ENCODE data around the gene CEP55.

CEP55 gene

GRCh38 chr10:93567277-93568104, 71.1 kb downstream of the CEP55 start:
- no peak for DNase-seq

- no peak for DNase-seq
Measured at GRCh38 chr10:93568105-93568390, 71.6 kb downstream of the CEP55 start.

GRCh38 chr10:93570383-93570782, 74.0 kb downstream of the CEP55 start:
- DNase-seq = no peak

- no peak for DNase-seq
Measured at GRCh38 chr10:93572606-93573005, 76.2 kb downstream of the CEP55 start.

- DNase-seq = no peak
Measured at GRCh38 chr10:93573051-93573909, 76.9 kb downstream of the CEP55 start.

- DNase-seq = no peak
Measured at GRCh38 chr10:93573924-93574323, 77.5 kb downstream of the CEP55 start.

- peak; percentile 27 for DNase-seq
Measured at GRCh38 chr10:93576888-93577287, 80.5 kb downstream of the CEP55 start.

GRCh38 chr10:93577565-93577964, 81.2 kb downstream of the CEP55 start:
- DNase-seq = no peak

All from NCI-H2029 (cell line).